HCEC 1CT (cell line): ENCODE data around the gene GCAT.
"Not testable (repeated sequence)": the region's sequence is repeated elsewhere in the genome, so short reads cannot be mapped to it uniquely, and the experiment has no call there.

Source experiments
- DNase-seq: peaks from one replicate; pipeline ENCODE4 v3.0.0-alpha.2; 2017

Gene GCAT

DNA sequence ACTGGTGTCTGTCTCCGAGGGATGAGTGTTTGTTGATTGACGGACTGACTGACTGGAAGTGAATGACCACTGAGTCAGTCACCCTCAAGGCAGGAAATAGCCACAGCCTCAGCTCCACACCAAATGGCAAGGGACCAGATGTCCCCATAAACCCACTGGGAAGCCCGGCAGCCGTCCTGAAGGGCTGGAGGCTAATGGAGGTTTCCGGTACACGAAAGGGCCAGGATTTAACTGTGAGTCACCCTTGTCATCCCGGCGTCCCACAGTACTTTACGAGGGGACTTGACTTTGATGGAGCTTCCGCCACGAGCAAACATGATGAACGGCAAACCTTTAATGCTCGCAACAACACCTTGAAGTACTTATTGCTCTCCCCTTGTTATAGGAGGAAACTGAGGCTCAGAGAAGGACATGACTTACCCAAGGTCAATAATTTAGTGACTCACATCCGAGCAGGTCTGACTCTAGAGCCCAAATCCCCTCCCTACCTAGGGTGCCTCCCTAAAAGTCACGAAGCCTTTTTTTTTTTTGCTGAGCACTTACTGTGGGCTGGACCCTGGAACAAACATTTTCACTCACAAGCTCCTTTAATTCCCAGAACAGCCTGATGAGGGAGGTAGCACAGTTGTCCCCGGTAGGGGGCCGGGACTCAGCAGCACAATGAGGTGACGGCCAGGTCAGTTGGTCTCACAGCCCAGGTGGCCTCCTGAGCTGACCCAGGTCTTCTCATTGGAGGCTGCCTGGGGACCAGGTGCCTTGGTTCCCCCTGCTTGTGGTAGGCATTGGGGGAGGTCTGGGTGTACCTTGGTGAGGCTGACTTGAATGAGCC, 25.2 kb upstream of the GCAT start:
- peak; percentile 63 for DNase-seq

DNA sequence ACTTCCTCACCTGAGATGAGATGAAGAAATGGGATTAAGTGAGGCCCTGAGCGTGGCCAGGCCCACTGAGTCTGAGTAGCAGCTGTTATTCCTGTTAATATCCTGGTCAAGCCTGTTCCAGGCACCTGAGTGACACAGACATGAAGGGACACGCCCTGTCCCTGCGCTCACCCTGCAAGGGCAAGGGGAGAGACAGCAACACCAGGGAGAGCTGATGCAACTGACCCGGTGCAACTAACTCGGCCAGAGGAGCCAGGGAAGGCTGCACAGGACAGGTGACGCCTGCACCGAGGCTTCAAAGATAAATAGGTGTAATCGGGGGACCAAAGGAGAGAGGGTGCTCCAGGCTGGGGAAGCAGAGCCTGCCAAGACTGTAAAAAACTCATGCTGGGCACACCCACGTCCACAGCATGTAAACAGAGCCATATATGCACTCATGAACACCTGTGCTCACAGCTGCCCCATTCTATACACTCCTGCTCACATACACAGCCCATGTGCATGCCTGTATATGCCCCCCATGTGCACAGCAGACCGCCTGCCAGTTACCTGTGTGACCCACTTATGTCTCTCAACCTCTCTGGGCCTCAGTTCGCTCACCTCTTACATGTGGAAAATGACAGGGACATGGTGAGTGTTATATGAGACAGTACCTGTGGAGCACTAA, 22.8 kb upstream of the GCAT start:
- DNase-seq = no peak

DNA sequence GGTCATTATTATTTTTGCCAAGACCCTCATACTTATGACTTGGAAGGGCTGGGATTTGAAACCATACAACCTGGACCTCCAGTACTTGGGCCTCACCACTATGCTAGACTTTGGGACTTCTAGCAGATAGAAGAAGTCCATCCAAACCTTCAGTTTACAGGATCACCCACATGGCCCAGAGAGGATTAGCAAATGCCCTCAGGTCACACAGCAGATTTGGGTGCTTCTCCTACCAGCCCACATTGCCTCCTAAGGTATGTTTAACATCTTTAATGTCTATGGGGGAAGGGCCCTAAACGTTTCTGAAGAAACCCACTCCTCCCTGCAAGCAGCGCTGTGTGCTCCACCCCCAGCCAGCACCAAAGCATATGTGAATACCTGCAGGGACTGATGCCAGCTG, 17.5 kb upstream of the GCAT start:
- no peak for DNase-seq

DNA sequence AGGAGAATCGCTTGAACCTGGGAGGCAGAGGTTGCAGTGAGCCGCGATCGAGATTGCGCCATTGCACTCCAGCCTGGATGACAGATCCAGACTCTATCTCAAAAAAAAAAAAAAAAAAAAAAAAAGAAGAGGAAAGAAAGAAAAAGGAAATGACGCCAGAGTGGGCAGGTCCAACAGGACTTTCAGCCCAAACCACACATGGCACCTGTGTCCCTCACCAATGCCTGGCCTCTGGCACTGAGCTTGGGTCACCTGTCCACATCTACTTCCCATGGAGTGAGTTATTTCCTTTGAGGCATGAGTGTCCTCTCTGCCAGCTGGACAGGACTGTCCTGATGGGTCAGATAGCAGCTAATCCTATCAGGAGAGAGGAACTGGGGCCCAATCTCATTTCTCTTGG, 15.2 kb upstream of the GCAT start:
- no peak for DNase-seq

DNA sequence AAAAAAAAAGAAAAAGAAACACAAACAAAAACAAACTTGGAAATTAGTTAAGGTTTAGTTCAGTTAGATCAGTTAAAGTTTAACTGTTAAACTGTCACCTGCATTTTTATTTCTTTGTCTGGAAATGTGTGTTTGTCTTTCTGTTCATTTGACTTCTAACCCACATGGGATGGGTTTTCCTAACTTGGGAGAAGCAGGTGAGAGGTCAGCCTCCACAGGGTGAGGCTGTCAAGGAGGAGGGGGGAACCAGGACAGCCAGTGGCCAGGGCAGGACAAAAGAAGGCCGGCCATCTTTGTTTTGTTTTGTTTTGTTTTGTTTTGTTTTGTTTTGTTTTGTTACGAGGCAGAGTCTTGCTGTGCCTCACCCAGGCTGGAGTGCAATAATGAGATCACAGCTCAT, 13.4 kb upstream of the GCAT start:
- no peak for DNase-seq

DNA sequence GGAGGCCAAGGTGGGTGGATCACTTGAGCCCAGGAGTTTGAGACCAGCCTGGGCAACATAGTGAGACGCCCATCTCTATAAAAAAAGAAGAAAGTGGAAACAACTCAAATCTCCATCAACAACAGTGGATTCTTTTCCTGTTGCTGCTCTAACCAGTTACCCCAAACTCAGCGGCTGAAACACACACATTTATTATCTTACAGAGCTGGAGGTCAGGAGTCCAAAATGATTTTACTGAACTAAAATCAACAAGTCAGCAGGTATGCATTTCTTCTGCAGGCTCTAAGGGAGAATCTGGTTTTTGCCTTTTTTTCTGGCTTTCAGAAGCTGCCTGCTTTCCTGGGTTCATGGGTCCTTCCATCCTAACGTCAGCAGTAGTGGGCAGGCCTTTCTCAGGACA, 11.7 kb upstream of the GCAT start:
- DNase-seq = no peak

DNA sequence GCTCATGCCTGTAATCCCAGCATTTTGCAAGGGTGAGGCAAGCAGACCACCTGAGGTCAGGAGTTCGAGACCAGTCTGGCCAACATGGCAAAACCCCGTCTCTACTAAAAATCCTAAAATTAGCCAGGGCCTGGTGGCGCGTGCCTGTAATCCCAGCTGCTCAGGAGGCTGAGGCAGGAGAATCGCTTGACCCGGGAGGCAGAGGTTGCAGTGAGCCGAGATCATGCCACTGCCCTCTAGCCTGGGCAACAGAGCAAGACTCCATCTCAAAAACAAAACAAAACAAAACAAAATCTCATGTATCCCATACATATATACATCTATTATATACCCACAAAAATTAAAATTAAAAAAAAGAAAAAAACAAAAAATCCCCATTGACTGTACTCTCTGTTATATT, 10.5 kb upstream of the GCAT start:
- not testable (repeated sequence) for DNase-seq

DNA sequence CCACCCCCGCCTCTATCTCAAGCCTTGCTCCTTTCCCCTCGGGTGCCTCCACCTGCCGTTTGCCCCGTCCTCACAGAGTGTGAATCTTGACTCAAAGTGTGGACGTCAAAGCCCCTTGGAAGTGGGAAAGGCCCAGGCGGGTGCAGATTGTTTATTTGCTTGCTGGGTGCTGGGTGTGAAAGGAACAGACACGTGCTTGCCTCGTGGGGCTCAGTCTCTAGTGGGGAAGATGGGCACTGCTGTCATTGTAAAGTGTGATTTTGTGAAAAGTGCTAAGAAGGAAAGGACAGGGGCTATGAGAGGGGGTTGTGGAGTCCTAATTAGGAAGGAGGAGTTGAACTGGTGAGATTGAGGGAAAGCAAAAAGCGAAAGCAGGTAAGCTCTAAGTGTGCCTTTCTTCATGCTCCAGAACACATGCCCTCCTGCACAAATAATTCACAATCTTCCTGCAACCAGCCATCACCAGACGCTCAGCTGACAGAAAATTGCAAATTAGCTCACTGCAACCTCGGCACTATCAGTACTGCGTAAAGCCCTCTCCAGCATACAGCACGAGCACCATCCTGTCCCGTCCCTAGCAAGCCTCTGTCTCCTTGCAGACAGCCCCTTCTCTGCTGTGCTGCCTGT, 9.7 kb upstream of the GCAT start:
- DNase-seq = no peak

DNA sequence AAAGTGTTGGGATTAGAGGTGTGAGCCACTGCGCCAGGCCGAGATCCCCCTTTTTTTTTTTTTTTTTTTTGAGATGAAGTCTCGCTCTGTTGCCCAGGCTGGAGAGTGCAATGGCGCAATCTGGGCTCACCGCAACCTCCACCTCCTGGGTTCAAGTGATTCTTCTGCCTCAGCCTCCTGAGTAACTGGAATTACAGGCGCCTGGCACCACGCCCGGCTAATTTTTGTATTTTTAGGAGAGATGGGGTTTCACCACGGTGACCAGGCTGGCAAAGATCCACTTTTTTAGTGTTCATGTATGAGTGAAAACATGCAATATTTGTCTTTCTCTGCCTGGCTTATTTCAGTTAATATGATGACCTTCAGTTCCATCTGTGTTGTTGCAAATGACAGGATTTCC, 7.8 kb upstream of the GCAT start:
- DNase-seq = not testable (repeated sequence)

DNA sequence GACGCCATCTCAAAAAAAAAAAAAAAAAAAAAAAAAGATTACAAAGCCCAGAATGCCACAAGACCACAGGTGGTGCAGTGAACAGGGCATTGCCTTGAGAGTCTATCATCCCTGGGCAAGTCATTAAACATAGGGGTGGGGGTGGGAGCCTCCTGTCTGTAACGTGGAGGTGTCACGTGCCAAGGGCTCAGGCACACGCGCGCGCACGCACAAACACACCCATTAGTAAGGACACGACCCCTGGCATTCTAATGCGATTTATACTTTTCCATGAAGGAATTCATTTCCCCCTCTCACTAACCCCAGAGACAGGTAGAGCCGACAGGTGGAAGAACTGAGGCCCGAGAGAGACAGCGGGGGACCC, 5.8 kb upstream of the GCAT start:
- no peak for DNase-seq

DNA sequence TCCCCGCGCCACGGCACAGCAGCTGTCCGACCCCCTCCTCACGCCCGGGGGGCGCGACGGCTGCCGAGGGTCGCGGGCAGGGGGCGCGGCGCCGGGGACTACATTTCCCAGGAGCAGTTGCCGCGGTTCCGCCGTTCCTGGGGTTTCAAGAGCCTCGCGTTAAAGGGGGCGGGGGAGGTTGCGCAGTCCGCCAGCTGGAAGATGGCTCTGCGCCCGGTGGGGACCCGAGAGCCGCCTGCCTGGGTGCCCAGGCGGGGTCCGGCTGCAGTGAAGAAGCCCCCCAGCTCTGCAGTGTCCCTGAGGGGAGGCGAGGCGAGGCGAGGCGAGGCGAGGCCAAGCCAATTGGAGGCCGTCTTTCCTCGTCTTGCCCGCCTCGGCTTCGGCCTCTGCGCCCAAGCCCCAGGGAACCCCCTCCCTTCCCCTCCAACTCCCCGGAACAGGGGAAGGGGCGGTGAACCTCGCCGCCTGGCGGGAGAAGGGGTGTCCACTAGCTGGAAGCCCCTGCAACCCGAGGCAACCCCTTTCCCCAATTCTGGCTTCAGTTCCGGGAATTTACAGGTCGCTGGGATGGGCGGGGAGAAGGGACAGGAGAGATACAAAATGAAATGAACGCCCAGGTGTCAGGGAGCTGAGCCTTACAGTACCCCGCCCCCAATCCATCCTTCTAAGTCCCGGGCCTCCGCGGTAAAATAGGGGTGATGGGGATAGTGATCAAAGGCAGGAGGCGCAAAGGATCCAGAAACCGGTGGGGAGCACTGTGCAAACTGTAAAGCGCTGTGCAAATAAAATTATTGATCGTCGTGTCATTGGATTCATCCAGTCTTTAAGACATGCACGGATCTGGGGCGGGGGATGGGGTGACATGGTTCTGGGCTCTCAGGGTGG, 5.2 kb upstream of the GCAT start:
- DNase-seq = no peak

DNA sequence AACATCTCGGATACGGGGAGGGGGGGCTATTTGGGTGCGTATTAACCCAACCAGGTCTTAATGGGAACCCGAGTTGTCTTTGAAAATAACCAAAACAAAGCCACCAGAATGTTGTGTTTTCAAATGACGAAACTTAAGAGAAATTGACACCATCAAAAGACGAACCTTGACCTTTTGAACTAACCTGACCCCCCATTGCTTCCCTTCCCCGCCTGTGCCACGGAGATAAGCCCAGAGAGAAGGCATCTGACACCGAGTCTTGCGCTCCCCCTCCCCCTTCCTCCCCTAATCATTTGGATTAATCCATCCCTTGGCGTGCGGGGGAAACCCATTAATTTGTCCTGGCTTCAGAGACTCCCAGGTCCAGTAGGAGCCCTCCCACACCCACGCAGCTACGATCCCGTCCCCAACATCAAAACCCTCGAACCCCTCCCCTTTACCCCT, 4.5 kb upstream of the GCAT start:
- DNase-seq = no peak

DNA sequence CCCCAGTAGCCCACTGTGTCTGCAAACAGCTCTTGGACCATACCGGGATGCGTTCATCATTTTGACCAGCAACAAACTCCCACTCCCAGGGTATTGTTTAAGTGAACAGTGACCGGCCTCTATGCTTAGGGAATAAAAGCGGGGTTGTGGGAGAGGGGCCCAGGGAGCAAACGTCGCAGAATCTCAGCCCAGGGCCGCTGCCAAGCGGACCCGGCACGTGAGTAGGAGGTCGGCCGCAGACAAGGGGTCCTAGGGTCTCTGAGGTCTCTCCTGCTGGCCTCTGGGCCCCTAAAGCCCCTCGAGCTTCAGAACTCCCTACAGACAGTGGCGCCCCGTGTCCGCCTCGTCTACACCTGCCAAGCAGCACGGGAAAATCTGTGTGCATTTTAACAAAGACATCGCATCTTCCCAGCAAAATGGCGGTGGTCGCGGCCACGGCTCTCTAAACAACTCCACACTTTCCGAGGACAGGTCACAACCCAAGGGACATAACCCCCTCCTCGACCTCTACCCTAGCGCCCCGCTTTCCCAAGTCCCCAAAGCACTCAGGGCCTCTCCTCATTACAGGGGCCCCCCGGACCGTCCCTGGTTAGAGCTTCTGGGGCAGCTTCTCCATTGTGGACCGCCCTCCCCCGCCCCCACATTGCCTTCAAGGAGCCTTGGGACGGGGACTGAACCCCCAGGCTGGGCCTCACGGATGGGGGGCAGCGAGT, 3.9 kb upstream of the GCAT start:
- no peak for DNase-seq

DNA sequence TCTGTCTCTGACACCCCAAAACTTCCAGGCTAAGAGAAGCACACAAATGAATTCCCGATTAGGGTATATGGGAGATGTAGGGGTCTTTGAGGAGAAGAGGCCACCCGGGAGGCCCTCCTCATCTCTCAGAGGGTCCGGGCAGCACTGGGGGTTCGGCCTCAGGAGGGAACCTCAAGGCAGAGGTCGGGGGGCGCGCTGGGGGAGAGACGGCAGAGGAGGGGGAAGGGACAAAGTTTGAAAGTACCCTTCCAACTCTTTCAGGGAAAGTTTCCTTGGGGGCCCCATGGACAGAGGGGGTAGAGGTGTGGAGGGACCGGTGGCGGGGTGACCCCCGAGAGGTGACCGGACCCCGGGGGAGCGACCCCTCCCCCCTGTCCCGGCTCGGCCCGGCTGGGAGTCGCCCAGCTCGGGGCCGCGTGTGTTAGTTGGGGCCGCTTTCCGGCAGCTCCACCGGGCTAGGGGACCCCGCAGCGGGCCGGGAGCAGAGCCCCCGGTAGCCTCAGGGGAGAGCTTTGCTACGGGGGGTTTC, 3.3 kb upstream of the GCAT start:
- DNase-seq = no peak

DNA sequence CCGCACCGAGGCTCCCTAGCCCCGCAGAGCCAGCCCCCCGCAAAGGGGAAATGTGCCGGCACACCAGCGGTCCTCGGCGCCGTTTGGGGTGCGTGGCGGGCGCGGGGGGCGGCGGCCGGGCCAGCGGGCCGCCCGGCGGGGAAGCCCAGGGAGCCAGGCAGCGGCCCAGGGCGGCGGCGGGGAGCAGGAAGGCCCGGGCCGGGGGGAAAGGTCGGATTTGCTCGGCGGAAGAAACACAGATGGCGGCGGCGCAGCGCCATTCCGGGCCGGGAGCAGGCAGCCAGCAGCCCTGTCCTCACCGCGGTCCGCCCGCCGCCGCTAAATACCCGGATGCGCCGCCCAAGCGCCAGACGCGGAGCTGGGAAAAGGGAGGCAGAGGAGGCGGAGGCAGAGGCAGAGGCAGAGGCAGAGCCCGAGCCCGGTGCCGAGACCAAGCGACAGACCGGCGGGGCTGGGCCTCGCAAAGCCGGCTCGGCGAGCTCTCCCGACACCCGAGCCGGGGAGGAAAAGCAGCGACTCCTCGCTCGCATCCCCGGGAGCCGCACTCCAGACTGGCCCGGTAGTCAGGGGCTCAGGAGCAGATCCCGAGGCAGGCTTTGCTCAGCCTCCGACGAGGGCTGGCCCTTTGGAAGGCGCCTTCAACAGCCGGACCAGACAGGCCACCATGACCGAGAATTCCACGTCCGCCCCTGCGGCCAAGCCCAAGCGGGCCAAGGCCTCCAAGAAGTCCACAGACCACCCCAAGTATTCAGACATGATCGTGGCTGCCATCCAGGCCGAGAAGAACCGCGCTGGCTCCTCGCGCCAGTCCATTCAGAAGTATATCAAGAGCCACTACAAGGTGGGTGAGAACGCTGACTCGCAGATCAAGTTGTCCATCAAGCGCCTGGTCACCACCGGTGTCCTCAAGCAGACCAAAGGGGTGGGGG, 2.6 kb upstream of the GCAT start:
- DNase-seq = peak; percentile 80

DNA sequence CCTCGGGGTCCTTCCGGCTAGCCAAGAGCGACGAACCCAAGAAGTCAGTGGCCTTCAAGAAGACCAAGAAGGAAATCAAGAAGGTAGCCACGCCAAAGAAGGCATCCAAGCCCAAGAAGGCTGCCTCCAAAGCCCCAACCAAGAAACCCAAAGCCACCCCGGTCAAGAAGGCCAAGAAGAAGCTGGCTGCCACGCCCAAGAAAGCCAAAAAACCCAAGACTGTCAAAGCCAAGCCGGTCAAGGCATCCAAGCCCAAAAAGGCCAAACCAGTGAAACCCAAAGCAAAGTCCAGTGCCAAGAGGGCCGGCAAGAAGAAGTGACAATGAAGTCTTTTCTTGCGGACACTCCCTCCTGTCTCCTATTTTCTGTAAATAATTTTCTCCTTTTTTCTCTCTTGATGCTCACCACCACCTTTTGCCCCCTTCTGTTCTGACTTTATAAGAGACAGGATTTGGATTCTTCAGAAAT, 1.9 kb upstream of the GCAT start:
- DNase-seq = no peak

DNA sequence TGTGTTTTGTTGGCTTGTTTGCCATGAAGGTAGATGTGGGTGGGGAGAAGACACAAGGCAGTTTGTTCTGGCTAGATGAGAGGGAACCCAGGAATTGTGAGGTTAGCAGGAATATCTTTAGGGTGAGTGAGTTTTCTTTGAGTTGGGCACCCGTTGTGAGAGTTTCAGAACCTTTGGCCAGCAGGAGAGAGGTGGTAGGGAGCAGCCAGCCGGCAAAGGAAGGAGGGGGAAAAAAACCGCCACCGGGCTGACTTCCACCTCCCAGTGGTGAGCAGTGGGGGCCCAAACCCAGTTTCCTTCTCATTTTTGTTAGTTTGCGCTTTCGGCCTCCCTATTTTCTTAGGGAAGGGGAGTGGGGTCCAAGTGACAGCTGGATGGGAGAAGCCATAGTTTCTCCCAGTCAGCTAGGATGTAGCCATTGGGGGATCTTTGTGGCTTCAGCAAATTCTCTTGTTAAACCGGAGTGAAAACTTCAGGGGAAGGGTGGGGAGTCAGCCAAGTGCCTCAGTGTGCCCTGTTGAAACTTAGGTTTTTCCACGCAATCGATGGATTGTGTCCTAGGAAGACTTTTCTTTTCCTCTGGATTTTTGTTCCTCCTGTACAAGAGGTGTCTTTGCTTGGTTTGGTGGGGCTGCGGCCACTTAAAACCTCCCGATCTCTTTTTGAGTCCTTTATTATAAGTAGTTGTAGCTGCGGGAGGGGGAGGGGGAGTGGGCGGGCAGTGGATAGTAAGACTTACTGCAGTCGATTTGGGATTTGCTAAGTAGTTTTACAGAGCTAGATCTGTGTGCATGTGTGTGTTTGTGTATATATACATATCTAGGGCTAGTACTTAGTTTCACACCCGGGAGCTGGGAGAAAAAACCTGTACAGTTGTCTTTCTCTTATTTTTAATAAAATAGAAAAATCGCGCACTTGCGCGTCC, 1.1 kb upstream of the GCAT start:
- peak; percentile 44 for DNase-seq

DNA sequence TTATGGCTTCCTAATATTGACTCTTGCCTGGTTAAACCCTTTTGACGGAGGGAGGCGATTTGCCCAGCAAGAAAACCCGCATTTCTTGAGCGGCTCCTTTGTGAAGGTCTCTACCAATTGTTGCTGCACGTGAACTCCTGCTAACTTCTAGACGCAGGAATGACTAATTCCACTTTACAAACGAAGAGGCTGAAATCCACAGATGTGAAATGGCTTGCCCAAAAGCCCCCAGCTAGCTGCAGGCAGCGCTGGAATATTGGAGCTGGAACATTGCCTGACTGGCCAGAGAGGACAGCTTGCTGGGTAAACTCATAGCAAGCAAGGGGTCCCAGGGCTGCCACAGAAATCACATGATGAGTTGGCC, 542 bp downstream of the GCAT start:
- peak; percentile 31 for DNase-seq

DNA sequence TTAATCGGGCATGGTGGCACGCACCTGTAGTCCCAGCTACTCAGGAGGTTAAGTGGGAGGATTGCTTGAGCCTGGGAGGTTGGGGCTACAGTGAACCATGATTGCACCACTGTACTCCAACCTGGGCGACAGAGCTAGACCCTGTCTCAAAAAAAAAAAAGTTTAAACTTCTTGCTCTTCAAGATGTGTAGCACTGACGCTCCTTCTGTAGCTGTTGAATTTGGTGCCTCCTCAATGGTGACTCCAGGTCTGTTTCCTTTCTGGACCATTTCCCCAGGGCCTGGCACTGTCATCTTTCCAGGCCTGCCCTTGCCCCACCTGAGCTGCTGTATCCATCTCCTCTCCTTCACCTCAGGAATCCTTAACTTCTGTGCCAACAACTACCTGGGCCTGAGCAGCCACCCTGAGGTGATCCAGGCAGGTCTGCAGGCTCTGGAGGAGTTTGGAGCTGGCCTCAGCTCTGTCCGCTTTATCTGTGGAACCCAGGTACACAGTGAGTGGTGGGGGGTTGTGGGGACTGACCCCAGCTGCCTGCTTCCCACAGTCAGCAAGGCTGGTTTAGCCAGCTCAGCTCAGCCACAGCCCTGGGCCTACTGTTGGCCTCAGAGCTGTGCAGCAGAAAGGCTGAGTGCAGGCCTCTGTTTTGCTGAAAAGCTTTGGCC, 2.1 kb downstream of the GCAT start:
- no peak for DNase-seq
